ENCODE measurements around the gene POLR1A.

GRCh38 chr2:86028766-86029381 is 76.8 kb downstream of the POLR1A start:
- TF ChIP-seq CTCF (IDR thresholded peaks at IDR 0.05; ENCODE audit: low read depth, low read length) (no peak), EZH2phosphoT487 (IDR thresholded peaks at IDR 0.05; ENCODE audit: low read depth) (no peak)
